Activated CD8-positive, alpha-beta memory T cell treated with anti-CD3 and anti-CD28 coated beads, Interleukin-2, amount 10 ng/mL, durations not matched to agents 7 days and 5 days (primary cell): ENCODE data around the gene CLRN2. TPM values are rescaled to one million over a fixed set of nuclear protein-coding genes. Genes with fewer than 3 reads are reported as not detected.

ENCODE experiments used
- ATAC-seq: fragments of 150-1000 bp; cut with Tn5 transposase; one replicate; pipeline ENCODE4 v1.10.0; 2021; ENCODE audit warnings: moderate library complexity
- CTCF ChIA-PET: fragments of 350-600 bp; sonication (Branson Sonifier 250); formaldehyde crosslinking; loops from one replicate; lab custom pipeline; 2021; ENCODE audit warnings: antibody characterized with exemption; lab: Charles Lee
- DNase-seq: peaks from one replicate; pipeline ENCODE4 v3.0.0-alpha.2; 2020
- H3K27ac Mint-ChIP-seq: one replicate; pipeline ENCODE4 v1.8.0; 2021; ENCODE audit warnings: mild to moderate bottlenecking, mixed read lengths
- H3K27me3 Mint-ChIP-seq: one replicate; pipeline ENCODE4 v1.8.0; 2021; ENCODE audit warnings: mixed read lengths
- H3K36me3 Mint-ChIP-seq: one replicate; pipeline ENCODE4 v1.8.0; 2021; ENCODE audit warnings: mild to moderate bottlenecking, mixed read lengths
- H3K4me1 Mint-ChIP-seq: one replicate; pipeline ENCODE4 v1.8.0; 2021; ENCODE audit warnings: mixed read lengths
- H3K4me3 Mint-ChIP-seq: one replicate; pipeline ENCODE4 v1.8.0; 2021; ENCODE audit warnings: mild to moderate bottlenecking, moderate library complexity, mixed read lengths
- H3K9me3 Mint-ChIP-seq: one replicate; pipeline ENCODE4 v1.8.0; 2022; ENCODE audit warnings: low read depth, mixed read lengths
- total RNA-seq, 2 experiments: library from RNA; stranded (reverse); gene quantifications; one replicate each; pipeline ENCODE4 v1.2.3, GENCODE V29; 2021

Gene CLRN2
- total RNA-seq, 2 experiments from 2014 or later = not detected

DNA sequence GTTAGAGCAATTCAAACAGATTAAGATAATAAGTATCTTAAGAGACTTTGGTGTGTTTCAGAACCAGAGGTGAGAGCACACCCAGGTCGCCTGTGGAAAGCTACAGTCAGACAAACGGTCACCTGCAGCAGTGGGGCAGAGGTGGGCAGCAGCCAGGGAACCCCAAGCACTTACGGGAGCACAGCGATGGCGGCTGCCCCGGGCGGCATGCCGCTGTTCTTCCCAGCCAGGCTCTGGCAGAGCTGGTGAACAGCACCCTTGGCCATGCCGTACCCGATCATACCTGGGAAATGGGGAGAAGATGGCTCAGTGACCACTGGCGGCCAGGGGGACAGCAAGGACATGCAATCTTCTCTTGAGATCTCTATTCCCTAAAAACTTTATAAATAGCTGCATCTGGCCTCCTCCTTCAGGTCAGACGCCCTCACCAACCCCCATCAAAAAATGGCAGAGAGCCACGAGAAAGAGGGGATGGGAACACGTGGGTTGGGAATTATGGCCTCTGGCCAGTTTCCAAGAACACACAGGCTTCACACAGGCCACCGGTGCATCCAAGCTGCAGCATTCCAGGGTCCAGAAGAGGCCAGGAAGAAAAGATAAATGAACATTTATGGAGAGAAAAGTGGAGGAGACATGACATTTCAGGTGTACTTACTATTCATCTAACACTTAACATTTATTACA lies 22.8 kb upstream of the CLRN2 start:
- DNase-seq (no peak), ATAC-seq (no peak)
- no peaks in the 10 kb centered on the region for H3K4me1 Mint-ChIP-seq
- no peaks in the 10 kb centered on the region for H3K27me3 Mint-ChIP-seq
- H3K36me3 Mint-ChIP-seq = peaks cover 16% of the 10 kb centered on the region
- CTCF ChIA-PET = no interaction called here
- no peak overlapping the region for H3K4me3 Mint-ChIP-seq
- no peak overlapping the region for H3K27ac Mint-ChIP-seq
- no peaks in the 10 kb centered on the region for H3K9me3 Mint-ChIP-seq

DNA sequence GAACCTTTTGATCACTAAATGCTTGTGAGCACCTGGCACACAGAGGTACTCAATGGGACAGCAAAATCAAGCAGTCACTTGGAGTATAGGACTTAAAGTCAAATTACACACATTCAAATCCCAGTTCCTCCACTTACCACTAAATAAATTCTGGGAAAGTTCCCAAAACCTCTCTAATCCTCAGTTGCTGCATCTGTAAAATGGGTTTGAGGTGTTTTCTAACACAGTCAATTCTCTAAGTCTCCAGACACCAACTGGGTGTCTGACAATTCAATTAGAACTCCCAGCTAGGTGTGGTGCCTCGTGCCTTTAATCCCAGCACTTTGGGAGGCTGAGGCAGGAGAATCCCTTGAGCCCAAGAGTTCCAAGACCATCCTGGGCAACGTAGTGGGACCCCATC lies 22.1 kb upstream of the CLRN2 start:
- ATAC-seq = no peak
- peaks cover 18% of the 10 kb centered on the region for H3K36me3 Mint-ChIP-seq
- no peak for DNase-seq
- no peaks in the 10 kb centered on the region for H3K27me3 Mint-ChIP-seq
- no peaks in the 10 kb centered on the region for H3K9me3 Mint-ChIP-seq
- CTCF ChIA-PET = no interaction called here
- no peak overlapping the region for H3K4me3 Mint-ChIP-seq
- H3K27ac Mint-ChIP-seq = no peak overlapping the region
- H3K4me1 Mint-ChIP-seq = no peaks in the 10 kb centered on the region

DNA sequence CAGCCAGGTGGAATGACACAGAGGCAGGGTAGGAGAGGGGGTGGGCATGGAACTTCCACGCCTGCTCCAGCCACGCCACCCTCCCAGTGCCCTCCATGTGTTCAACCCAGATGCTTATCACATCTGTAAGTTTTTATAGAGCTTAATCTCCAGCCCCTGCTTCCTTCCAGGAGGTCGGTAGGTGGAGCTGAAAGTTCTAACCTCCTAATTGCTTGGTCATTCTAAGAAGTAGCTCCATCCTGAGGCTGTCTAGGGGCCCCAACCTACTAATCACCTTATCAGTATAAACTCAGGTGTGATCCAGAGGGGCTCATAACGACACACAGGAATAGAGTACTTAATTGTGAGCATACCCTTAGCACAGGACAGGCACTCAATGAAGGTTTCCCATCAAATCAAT lies 21.3 kb upstream of the CLRN2 start:
- CTCF ChIA-PET = no interaction called here
- no peak for DNase-seq
- Mint-ChIP-seq H3K4me1 (no peaks in the 10 kb centered on the region), H3K27me3 (no peaks in the 10 kb centered on the region), H3K4me3 (no peak overlapping the region), H3K36me3 (peaks cover 19% of the 10 kb centered on the region), H3K9me3 (no peaks in the 10 kb centered on the region), H3K27ac (no peak overlapping the region)
- ATAC-seq = no peak

DNA sequence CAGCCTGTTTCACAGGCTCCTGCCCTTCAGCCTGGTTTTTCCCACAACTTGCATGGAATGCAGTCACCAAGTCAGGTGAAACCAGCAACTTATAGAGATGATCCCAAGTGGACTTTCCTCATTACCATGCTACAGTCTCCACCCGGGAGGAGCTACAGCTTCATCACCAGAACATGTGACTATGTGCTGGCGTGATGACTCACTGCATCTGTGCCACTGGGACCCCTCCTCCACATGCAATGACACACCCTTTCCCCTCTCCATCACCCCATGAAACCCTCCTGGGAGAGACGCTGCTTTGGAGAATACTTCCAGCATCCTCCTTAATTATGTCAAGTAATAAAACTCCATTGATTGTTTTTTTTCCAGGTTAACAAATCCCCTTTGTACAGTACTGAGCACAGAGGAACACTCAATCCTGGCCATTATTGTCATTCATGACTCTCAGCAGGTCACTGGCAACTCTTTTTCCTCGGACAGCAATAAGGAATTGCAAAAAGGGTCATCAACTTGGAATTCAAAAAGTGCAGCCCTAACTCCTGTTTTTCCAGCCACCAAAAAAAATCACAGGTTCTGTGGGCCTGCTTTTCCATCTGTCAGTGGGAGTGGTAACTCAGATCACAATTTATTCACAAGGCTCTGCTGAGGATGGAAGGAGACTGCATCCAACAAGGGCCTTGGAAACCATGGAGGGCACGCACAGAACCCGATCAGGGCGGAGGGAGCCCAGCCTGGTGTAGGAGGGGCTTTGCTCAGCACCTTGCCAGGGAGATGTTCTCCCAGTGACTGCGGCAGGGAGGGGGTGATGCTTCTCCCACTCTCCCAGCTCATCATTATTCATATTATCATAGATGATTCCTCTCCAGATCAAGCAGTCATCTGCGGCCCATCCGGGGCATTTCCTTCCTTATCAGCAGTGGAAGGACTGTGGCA lies 20.4 kb upstream of the CLRN2 start:
- no peaks in the 10 kb centered on the region for H3K27me3 Mint-ChIP-seq
- ATAC-seq (no peak), DNase-seq (no peak)
- H3K27ac Mint-ChIP-seq = no peak overlapping the region
- H3K9me3 Mint-ChIP-seq = no peaks in the 10 kb centered on the region
- CTCF ChIA-PET = no interaction called here
- H3K4me1 Mint-ChIP-seq = no peaks in the 10 kb centered on the region
- no peak overlapping the region for H3K4me3 Mint-ChIP-seq
- H3K36me3 Mint-ChIP-seq = peaks cover 14% of the 10 kb centered on the region

DNA sequence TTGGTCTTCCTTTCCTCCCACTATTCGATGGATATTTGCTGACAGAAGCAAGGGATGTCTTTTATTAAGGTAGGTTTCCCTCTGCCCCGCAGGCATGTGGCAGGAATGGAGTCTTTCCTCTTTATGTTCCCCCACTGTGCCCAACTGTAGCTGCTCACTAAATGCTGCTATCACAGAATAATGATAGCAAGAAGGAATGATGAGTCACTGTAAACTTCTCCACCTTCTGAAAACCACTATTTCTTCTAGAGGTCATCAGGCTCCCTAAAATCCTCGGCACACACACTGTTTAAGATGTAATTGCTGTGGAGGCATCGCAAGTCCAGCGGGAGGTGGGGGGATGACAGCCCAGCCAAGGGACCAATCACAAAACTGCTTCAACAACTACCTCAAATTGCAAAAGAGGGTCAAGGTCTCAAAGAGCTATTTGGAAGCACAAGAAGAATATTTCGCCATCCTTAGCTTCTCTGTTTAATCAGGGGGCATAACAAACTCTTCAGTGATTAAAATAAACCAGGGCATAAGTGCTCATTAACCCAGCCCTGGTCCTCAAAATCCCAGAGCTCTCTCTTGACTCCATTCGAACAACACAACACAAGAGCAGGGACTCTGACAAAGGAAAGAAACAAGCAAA lies 17.0 kb upstream of the CLRN2 start:
- Mint-ChIP-seq H3K9me3 (no peaks in the 10 kb centered on the region), H3K4me1 (peaks cover 16% of the 10 kb centered on the region), H3K4me3 (no peak overlapping the region), H3K27me3 (no peaks in the 10 kb centered on the region), H3K27ac (no peak overlapping the region), H3K36me3 (peaks cover 28% of the 10 kb centered on the region)
- CTCF ChIA-PET = no interaction called here
- ATAC-seq (no peak), DNase-seq (no peak)

DNA sequence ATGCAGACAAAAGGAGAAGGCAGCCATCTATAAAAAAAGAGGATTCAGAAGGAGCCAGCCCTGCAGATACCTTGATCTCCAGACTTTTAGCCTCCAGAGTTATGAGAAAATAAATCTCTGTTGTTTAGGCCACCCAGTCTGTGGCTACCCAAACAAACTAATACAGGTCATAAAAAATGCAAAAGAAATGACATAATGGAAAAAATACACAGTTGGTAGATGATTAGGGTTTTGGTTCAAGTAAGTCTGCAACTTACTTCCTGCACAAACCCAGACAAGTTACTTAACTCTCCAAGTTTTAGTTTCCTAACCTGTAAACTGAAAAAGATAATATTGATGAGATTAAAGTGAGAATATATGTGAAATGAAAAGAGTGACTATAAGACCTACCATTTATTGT lies 14.4 kb upstream of the CLRN2 start:
- Mint-ChIP-seq H3K4me1 (peaks cover 24% of the 10 kb centered on the region), H3K27ac (peak overlapping the region; percentile 29), H3K27me3 (no peaks in the 10 kb centered on the region), H3K9me3 (no peaks in the 10 kb centered on the region), H3K36me3 (peaks cover 41% of the 10 kb centered on the region), H3K4me3 (no peak overlapping the region)
- ATAC-seq (peak; percentile 23), DNase-seq (no peak)
- CTCF ChIA-PET = no interaction called here

DNA sequence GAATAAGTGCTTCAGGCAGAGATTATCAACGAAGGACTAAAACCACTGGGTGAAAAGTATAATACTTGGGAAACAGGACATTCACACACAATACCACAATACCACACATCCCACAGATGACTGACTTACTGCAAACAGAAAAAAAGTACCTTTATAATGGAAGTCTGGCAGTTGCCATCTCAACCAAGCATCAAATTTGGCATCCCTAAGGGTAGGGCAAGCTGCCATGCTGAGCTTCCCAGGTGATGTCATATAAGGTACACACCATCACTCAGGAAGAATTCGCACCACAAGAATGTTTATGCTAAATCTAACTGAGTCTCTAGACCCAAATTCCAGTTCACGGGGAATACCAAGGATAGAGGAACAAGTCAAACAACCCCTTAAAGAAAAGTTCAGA lies 12.2 kb upstream of the CLRN2 start:
- Mint-ChIP-seq H3K4me1 (peaks cover 27% of the 10 kb centered on the region), H3K27me3 (no peaks in the 10 kb centered on the region), H3K27ac (no peak overlapping the region), H3K4me3 (no peak overlapping the region), H3K36me3 (peaks cover 49% of the 10 kb centered on the region), H3K9me3 (no peaks in the 10 kb centered on the region)
- DNase-seq (no peak), ATAC-seq (no peak)
- CTCF ChIA-PET = interaction anchor here (1.9 kb wide), 1 partner anchor 10 kb away, joined by 6 read pairs; no protein-coding TSS in a partner anchor

DNA sequence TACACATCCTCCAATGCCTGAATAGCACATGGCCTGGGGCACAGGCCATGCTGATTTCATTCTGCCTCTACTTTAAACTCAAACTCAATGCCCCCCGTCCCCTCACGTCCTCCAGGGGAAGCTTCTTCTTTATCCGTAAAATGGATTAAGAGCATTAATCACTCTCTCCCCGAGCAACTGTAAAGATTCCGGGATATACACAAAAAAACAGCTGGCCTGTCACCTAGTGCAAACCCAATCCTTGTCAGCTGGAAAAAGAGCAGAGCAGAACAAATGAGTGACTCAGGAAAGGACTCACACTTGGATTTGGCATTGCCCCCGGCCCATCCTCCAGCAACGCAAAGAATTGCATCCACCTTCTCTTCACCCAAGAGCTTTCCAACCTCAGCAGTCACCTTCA lies 10.9 kb upstream of the CLRN2 start:
- DNase-seq (no peak), ATAC-seq (no peak)
- H3K4me1 Mint-ChIP-seq = peaks cover 28% of the 10 kb centered on the region
- CTCF ChIA-PET = no interaction called here
- peaks cover 46% of the 10 kb centered on the region for H3K36me3 Mint-ChIP-seq
- H3K27ac Mint-ChIP-seq = no peak overlapping the region
- H3K4me3 Mint-ChIP-seq = no peak overlapping the region
- H3K27me3 Mint-ChIP-seq = no peaks in the 10 kb centered on the region
- H3K9me3 Mint-ChIP-seq = no peaks in the 10 kb centered on the region

DNA sequence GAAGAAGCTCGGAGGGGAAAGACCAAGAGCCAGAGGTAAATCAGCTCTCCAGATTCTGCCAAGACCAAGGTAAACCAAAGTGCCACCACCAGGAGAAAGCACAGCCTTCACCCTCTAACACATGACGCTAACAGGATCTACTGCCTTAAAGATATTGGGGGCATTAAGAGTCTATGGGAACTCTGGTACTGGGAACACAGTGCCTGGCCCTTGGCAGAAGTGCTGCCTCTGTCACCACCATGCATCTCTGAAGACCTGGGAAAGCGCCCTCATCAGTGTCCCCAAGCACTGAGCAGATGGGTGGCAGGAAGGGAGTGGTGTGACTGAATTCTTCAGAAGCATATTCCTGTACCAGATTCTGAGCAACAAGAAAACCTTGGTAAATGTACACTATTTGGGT lies 4.4 kb upstream of the CLRN2 start:
- peak overlapping the region; percentile 54 for H3K27ac Mint-ChIP-seq
- no peaks in the 10 kb centered on the region for H3K9me3 Mint-ChIP-seq
- CTCF ChIA-PET = interaction anchor here (1.4 kb wide), 3 partner anchors 9 to 125 kb away, joined by 3 to 4 read pairs (median 3); no protein-coding TSS in a partner anchor
- peaks cover 18% of the 10 kb centered on the region for H3K36me3 Mint-ChIP-seq
- DNase-seq (no peak), ATAC-seq (no peak)
- H3K4me1 Mint-ChIP-seq = peaks cover 30% of the 10 kb centered on the region
- peaks cover under 1% of the 10 kb centered on the region for H3K27me3 Mint-ChIP-seq
- H3K4me3 Mint-ChIP-seq = peak overlapping the region; percentile 89

DNA sequence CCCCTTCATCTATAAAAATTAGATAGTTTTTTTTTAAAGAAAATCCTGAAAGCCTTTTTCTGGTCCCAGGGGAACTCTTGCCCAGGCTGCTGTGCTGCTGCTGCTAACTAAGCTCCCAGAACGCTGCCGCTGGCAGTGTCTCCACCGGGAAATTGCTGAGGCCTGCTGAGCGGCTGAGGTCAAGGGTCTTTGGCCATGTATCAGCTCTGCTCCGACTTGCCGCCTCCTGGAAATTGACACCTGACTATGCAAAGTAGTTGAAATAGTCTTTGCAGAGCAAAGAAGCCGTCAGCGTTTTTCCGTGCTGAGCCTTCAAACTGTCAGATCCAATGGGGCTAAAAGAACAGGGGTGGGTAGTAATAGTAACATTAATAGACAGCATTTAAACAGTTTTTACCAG lies 3.9 kb upstream of the CLRN2 start:
- no peak for DNase-seq
- H3K36me3 Mint-ChIP-seq = peaks cover 16% of the 10 kb centered on the region
- H3K27me3 Mint-ChIP-seq = peaks cover 4% of the 10 kb centered on the region
- H3K4me1 Mint-ChIP-seq = peaks cover 30% of the 10 kb centered on the region
- ATAC-seq = no peak
- H3K4me3 Mint-ChIP-seq = peak overlapping the region; percentile 89
- CTCF ChIA-PET = interaction anchor here (1.4 kb wide), 2 partner anchors 63 to 125 kb away, joined by 3 read pairs; no protein-coding TSS in a partner anchor
- H3K9me3 Mint-ChIP-seq = no peaks in the 10 kb centered on the region
- H3K27ac Mint-ChIP-seq = peak overlapping the region; percentile 88

DNA sequence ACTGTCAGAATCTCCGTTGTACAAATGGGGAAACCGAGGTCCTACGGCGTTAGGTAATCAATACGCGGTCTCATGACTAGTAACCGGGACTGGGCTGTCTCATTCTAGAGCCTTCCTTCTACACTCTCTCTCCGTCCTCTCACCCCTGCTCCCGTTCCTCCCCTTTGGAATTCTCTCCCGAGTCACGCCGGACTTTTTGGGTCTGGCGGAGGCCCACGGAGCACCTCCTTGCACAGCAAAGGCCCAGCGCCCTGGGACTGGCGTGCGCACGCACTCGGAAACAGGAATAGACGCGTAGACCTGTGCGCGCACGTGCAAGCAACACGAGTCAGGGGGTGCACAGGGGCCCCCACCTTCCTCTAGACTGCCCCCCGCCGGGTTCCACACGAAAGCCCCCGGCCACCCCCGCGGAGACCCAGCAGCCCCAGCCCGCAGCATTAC lies 3.4 kb upstream of the CLRN2 start:
- peak; percentile 75 for DNase-seq
- H3K36me3 Mint-ChIP-seq = peaks cover 15% of the 10 kb centered on the region
- no peaks in the 10 kb centered on the region for H3K9me3 Mint-ChIP-seq
- peak overlapping the region; percentile 89 for H3K4me3 Mint-ChIP-seq
- peak; percentile 76 for ATAC-seq
- CTCF ChIA-PET = interaction anchor here (2.2 kb wide), 1 partner anchor 37 kb away, joined by 9 read pairs; no protein-coding TSS in a partner anchor
- H3K27me3 Mint-ChIP-seq = peaks cover 7% of the 10 kb centered on the region
- peaks cover 30% of the 10 kb centered on the region for H3K4me1 Mint-ChIP-seq
- peak overlapping the region; percentile 88 for H3K27ac Mint-ChIP-seq

DNA sequence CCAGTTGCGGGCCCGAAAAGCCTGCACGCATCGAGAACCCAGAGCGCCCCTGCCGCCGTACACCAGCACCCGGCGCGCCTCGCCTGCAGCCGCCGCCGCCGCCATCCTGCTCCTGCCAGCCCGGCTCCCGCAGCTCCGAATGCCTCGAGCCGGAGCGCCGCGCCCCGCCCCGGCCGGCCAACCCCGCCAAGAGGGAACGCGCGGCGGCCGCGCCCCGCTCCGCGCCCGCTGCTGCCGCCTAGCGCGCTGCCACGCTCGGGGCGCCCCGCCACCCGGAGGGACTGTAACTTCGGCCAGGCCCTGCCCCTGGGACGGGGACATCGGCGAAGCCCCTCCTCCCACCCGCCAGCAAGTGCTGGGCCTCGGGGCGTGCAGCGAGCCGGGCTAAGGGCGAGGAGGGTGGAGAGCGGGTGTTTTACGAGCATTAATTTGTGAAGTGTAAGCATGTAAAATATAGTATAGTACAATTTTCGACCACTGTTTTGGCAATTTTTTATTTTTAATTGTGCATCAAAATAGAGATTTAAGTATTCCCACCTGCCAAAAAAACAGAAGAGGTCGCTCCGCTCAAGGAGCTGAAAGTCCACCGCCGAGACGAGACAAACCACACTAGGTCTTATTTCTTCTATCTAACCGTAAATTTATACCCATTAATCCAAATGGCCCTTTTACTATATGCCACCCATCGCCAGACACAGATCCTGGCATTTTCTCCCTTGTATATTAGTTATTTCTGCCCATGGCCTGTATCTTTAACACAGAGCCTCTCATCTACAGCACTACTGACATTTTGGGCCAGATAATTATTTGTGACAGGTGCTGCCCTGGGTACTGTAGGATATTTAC lies 2.8 kb upstream of the CLRN2 start, which contains the start of gene QDPR:
QDPR (minus strand) TSS at position 141 of the 846 bp plus-strand sequence; CDS start at position 105, 36 bp downstream.
- ATAC-seq (peak; percentile 98), DNase-seq (peak; percentile 84)
- Mint-ChIP-seq H3K4me3 (peak within 1 kb of the TSS; percentile 89), H3K4me1 (peaks cover 29% of the 10 kb centered on the region), H3K9me3 (no peaks in the 10 kb centered on the region), H3K27me3 (peaks cover 13% of the 10 kb centered on the region), H3K27ac (peak within 1 kb of the TSS; percentile 88), H3K36me3 (peaks cover 12% of the 10 kb centered on the region)
- CTCF ChIA-PET = interaction anchor here (0.9 to 2.2 kb wide), 6 partner anchors 10 to 120 kb away, joined by 3 to 9 read pairs (median 4); no protein-coding TSS in a partner anchor
